ENCODE results near the gene RGL3.
"Not testable (repeated sequence)": the region's sequence is repeated elsewhere in the genome, so short reads cannot be mapped to it uniquely, and the experiment has no call there.

Gene RGL3

GRCh38 chr19:11418094-11418548, 993 bp downstream of the RGL3 start:
- DNase-seq: no peak

GRCh38 chr19:11416346-11417052, 2.6 kb downstream of the RGL3 start:
- DNase-seq: no peak

GRCh38 chr19:11414544-11414943, 4.6 kb downstream of the RGL3 start:
- DNase-seq: peak; percentile 81

GRCh38 chr19:11410682-11411081, 8.4 kb downstream of the RGL3 start:
- no peak for DNase-seq

- no peak for DNase-seq
Measured at GRCh38 chr19:11408591-11408990, 10.5 kb downstream of the RGL3 start.

- DNase-seq: not testable (repeated sequence)
Measured at GRCh38 chr19:11406703-11407236, 12.3 kb downstream of the RGL3 start.

GRCh38 chr19:11405846-11406643, 13.1 kb downstream of the RGL3 start:
- no peak for DNase-seq

GRCh38 chr19:11404588-11405222, 14.4 kb downstream of the RGL3 start:
- DNase-seq: no peak

- DNase-seq: no peak
Measured at GRCh38 chr19:11401808-11402543, 17.1 kb downstream of the RGL3 start.

GRCh38 chr19:11400798-11401197, 18.3 kb downstream of the RGL3 start:
- DNase-seq: no peak

GRCh38 chr19:11399667-11400066, 19.4 kb downstream of the RGL3 start:
- DNase-seq: no peak

- no peak for DNase-seq
Measured at GRCh38 chr19:11397089-11397610, 22.0 kb downstream of the RGL3 start.

- DNase-seq: no peak
Measured at GRCh38 chr19:11390933-11391680, 28.0 kb downstream of the RGL3 start.

- DNase-seq: no peak
Measured at GRCh38 chr19:11390359-11390758, 28.8 kb downstream of the RGL3 start.

GRCh38 chr19:11387162-11388034, 31.7 kb downstream of the RGL3 start:
- DNase-seq: no peak

- DNase-seq: no peak
Measured at GRCh38 chr19:11384778-11385129, 34.4 kb downstream of the RGL3 start.

GRCh38 chr19:11383706-11384048, 35.4 kb downstream of the RGL3 start:
- no peak for DNase-seq

GRCh38 chr19:11382898-11383705, 36.0 kb downstream of the RGL3 start:
- DNase-seq: peak; percentile 63

GRCh38 chr19:11380653-11381537, 38.2 kb downstream of the RGL3 start:
- peak; percentile 91 for DNase-seq

All from NCI-H1436 (cell line).